ENCODE data around the gene MAFF. TPM values are rescaled to one million over a fixed set of nuclear protein-coding genes. Genes with fewer than 3 reads are reported as not detected.
A peak's percentile ranks its signal among the peaks of the same experiment; 100 is the strongest.

The MAFF gene
- total RNA-seq, 4 donors from 2014 or later = 26.2 to 182 (median 54.3) TPM

DNA sequence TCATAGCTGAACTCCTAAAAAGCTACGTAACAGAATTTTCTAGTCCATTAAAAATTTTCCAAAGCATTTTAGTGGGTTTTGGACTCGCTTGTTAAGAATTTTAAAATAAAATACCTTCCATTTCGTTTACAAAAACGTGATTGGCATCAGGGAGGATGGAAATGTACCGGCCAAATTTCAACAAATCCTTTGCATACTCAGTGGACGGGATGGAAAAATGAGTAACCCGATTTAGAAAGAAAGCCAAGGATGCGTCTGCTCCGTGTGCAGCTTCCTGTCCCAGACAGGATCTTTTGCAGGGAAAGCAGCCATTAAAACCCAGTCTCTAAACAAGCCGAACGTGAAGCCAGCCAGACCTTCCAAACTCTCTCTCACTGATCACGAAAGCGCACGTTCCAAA is 55.4 kb downstream of the MAFF start:
- Histone ChIP-seq H3K36me3 (no peaks in the 10 kb centered on the region), H3K27me3 (no peaks in the 10 kb centered on the region), H3K4me3 (peak overlapping the region; percentile 19 to 44 (median 40)), H3K9me3 (no peaks in the 10 kb centered on the region), H3K27ac (replicated peaks in 1 of 4) (peak overlapping the region; percentile 83 to 91 (median 88)), H3K4me1 (peaks cover 67 to 72% (median 70%) of the 10 kb centered on the region in 4 donors)
- DNase-seq (ENCODE audit: extremely low spot score) = no peak
- WGBS = 17% methylated on average over 14 of the region's 14 CpGs
- TF ChIP-seq POLR2AphosphoS5 (IDR thresholded peaks at IDR 0.05) (peak; percentile 59 to 80), EP300 (IDR thresholded peaks at IDR 0.05) (no peak), POLR2A (IDR thresholded peaks at IDR 0.05; ENCODE audit: low read depth) (no peak)
- TF ChIP-seq, protein P1, sequence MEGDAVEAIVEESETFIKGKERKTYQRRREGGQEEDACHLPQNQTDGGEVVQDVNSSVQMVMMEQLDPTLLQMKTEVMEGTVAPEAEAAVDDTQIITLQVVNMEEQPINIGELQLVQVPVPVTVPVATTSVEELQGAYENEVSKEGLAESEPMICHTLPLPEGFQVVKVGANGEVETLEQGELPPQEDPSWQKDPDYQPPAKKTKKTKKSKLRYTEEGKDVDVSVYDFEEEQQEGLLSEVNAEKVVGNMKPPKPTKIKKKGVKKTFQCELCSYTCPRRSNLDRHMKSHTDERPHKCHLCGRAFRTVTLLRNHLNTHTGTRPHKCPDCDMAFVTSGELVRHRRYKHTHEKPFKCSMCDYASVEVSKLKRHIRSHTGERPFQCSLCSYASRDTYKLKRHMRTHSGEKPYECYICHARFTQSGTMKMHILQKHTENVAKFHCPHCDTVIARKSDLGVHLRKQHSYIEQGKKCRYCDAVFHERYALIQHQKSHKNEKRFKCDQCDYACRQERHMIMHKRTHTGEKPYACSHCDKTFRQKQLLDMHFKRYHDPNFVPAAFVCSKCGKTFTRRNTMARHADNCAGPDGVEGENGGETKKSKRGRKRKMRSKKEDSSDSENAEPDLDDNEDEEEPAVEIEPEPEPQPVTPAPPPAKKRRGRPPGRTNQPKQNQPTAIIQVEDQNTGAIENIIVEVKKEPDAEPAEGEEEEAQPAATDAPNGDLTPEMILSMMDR (IDR thresholded peaks at IDR 0.05) = no peak
- intact Hi-C loops (cut with DNase I) = no loop called here

DNA sequence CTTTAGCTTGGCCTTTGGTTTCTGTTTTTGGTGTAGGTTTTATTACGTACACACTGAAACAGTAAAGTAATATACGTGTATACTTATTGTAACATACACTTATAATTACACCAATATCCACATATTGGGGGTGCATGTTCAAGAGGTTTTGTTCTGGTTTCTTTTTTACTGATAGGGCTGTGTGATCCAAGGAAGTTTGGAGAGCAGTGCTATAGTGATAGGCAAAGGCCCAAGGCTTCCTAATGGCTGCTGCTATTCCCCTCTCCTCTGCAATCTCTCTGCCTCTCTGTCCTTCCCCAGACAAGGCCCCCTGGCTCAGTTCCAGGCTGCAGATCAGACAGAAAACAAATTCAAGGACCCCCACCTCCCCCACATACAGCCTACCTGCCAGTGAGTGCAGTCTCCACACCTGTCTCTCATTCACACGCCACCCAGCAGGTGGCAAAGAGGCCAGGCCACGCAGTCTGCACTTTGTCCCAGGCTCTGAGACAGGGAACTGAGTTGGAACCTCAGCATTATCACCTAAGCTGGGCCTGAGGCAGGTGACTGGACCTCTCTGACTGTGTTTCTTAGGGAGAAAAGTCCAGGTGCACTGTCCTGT is 56.0 kb downstream of the MAFF start:
- Histone ChIP-seq H3K4me1 (peaks cover 68 to 78% (median 72%) of the 10 kb centered on the region in 4 donors), H3K9me3 (no peaks in the 10 kb centered on the region), H3K36me3 (peaks cover 0 to under 1% (median 0%) of the 10 kb centered on the region in 4 donors), H3K4me3 (peak overlapping the region; percentile 19 to 44 (median 40)), H3K27ac (replicated peaks in 1 of 4) (peak overlapping the region; percentile 83 to 91 (median 88)), H3K27me3 (no peaks in the 10 kb centered on the region)
- WGBS = 65% methylated on average over 4 of the region's 4 CpGs
- no peak for TF ChIP-seq POLR2A (IDR thresholded peaks at IDR 0.05; ENCODE audit: low read depth)
- TF ChIP-seq, protein P1 (IDR thresholded peaks at IDR 0.05) = no peak
- TF ChIP-seq EP300 (IDR thresholded peaks at IDR 0.05) = no peak
- no peak for TF ChIP-seq POLR2AphosphoS5 (IDR thresholded peaks at IDR 0.05)
- no peak for DNase-seq (ENCODE audit: extremely low spot score)
- intact Hi-C loops (cut with DNase I) = no loop called here

DNA sequence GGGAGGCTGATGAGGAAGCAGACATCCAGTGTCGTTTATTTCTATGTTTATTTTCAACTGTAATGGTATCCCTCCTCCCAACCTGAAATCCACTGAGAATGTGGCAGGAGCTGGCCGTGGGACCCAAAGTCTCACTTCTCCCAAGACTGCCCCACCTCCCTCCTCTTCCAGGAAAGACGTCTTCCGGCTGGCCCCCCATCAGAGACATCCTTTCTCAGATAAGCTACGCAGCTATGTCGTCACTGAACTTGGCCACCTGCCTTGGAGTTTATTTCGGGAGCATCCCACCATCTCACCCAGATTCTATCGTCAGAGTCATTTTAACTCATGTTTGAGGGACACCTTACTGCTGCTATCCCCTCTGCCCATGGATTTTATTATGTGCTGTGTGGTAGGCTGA is 57.1 kb downstream of the MAFF start:
- peak overlapping the region; percentile 83 to 91 (median 88) for H3K27ac ChIP-seq (replicated peaks in 1 of 4)
- peaks cover 72 to 85% (median 77%) of the 10 kb centered on the region in 4 donors for H3K4me1 ChIP-seq
- peaks cover 0 to 12% (median under 1%) of the 10 kb centered on the region in 4 donors for H3K36me3 ChIP-seq
- WGBS = 35% methylated on average over 8 of the region's 8 CpGs
- no peak for DNase-seq (ENCODE audit: extremely low spot score)
- H3K27me3 ChIP-seq = no peaks in the 10 kb centered on the region
- TF ChIP-seq, protein P1 (IDR thresholded peaks at IDR 0.05) = no peak
- TF ChIP-seq EP300 (IDR thresholded peaks at IDR 0.05) = no peak
- TF ChIP-seq POLR2AphosphoS5 (IDR thresholded peaks at IDR 0.05) = peak in 1 of 2 donors; percentile 45
- TF ChIP-seq POLR2A (IDR thresholded peaks at IDR 0.05; ENCODE audit: low read depth) = no peak
- no peaks in the 10 kb centered on the region for H3K9me3 ChIP-seq
- no peak overlapping the region for H3K4me3 ChIP-seq
- intact Hi-C loops (cut with DNase I) = no loop called here

DNA sequence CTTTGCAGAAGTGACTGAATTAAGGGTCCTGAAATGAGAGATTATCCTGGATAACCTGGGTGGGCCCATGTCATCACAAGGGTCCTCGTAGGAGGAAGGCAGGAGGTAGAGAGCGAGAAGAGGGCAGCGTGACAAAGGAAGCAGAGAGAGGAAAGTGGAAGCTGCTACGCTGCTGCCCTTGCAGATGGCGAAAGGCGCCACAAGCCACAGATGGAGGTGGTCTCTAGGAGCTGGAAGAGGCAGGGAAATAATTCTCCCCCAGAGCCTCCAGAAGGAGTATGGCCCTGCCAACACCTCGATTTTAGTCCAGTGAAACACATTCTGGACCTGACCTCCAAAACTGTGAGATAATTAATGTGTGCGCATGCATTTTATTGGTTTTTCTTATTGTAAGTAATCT is 57.6 kb downstream of the MAFF start:
- intact Hi-C loops (cut with DNase I) = no loop called here
- Histone ChIP-seq H3K36me3 (peaks cover 0 to 16% (median 3%) of the 10 kb centered on the region in 4 donors), H3K4me3 (no peak overlapping the region), H3K9me3 (no peaks in the 10 kb centered on the region), H3K4me1 (peaks cover 74 to 84% (median 81%) of the 10 kb centered on the region in 4 donors), H3K27ac (replicated peaks in 1 of 4) (peak overlapping the region; percentile 83 to 91 (median 88)), H3K27me3 (no peaks in the 10 kb centered on the region)
- whole genome bisulfite sequencing = 81% methylated on average over 8 of the region's 8 CpGs
- DNase-seq (ENCODE audit: extremely low spot score) = no peak
- no peak for TF ChIP-seq POLR2A (IDR thresholded peaks at IDR 0.05; ENCODE audit: low read depth)
- TF ChIP-seq, protein P1 (IDR thresholded peaks at IDR 0.05) = no peak
- no peak for TF ChIP-seq EP300 (IDR thresholded peaks at IDR 0.05)
- TF ChIP-seq POLR2AphosphoS5 (IDR thresholded peaks at IDR 0.05) = no peak

All from esophagus muscularis mucosa (tissue), 4 donors.